Rectal smooth muscle tissue (tissue), 1 donor: ENCODE measurements around the gene C1QTNF6.

Source experiments
- H3K27ac ChIP-seq: one replicate; pipeline ENCODE4 v1.7.0; 2013; ENCODE audit warnings: low read depth, low read length, inconsistent platforms
- H3K27me3 ChIP-seq: one replicate; pipeline ENCODE4 v1.7.0; 2013; ENCODE audit warnings: low read length; ENCODE audit not compliant: control insufficient read depth, insufficient read depth
- H3K36me3 ChIP-seq: one replicate; pipeline ENCODE4 v1.7.0; 2013; ENCODE audit warnings: low read length; ENCODE audit not compliant: control insufficient read depth, insufficient read depth
- H3K4me1 ChIP-seq: one replicate; pipeline ENCODE4 v1.7.0; 2013; ENCODE audit warnings: low read length; ENCODE audit not compliant: control insufficient read depth, insufficient read depth
- H3K4me3 ChIP-seq: one replicate; pipeline ENCODE4 v1.7.0; 2013; ENCODE audit warnings: low read length
- H3K9ac ChIP-seq: one replicate; pipeline ENCODE4 v1.7.0; 2013; ENCODE audit warnings: low read length

C1QTNF6 gene

DNA sequence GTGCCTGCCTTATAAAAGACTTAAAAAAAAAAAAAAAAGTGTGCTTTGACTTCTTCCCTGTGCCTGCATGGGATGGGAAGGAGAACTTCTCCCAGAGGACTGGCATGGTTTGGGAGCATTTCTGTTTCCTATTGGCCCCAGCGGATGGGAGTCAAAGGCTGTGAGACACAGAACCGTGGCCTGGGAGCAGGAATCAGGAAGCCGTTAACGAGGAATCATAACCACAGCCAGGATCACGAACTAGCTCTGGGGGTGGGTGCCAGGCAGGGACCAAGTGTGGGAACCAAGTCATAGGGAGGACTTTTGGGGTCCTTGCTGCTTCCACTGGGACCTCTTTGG is 526 bp downstream of the C1QTNF6 start:
- Histone ChIP-seq H3K4me3 (peak overlapping the region; percentile 73), H3K36me3 (no peaks in the 10 kb centered on the region), H3K9ac (no peak overlapping the region), H3K27ac (peak overlapping the region; percentile 81), H3K27me3 (no peaks in the 10 kb centered on the region), H3K4me1 (peaks cover 27% of the 10 kb centered on the region)

DNA sequence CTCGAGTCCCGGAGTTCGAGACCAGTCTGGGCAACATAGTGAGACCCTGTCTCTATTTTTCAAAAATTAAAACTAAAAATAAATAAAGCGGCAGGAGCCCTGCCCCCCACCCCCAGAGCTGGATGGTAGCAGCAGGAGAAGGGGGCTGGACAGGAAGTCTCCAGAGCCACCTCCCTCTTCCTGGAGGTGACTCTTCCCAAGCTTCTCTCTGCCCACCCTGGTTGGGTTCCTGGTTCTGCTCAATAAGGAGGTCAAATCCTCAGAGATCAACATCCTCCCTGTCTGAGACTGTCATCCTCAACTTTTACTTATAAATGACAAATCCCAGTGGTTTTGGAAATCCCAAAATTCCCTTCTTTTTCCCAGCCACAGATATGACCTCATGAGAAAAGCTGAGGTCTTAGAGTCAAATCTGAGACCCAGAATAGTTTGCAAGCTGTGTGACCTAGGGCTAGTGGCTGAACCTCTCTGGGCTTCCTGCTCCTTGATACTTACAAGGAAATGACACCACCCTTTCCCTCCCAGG is 987 bp downstream of the C1QTNF6 start:
- Histone ChIP-seq H3K9ac (no peak overlapping the region), H3K27me3 (no peaks in the 10 kb centered on the region), H3K4me1 (peaks cover 27% of the 10 kb centered on the region), H3K36me3 (no peaks in the 10 kb centered on the region), H3K4me3 (peak overlapping the region; percentile 73), H3K27ac (peak overlapping the region; percentile 81)

DNA sequence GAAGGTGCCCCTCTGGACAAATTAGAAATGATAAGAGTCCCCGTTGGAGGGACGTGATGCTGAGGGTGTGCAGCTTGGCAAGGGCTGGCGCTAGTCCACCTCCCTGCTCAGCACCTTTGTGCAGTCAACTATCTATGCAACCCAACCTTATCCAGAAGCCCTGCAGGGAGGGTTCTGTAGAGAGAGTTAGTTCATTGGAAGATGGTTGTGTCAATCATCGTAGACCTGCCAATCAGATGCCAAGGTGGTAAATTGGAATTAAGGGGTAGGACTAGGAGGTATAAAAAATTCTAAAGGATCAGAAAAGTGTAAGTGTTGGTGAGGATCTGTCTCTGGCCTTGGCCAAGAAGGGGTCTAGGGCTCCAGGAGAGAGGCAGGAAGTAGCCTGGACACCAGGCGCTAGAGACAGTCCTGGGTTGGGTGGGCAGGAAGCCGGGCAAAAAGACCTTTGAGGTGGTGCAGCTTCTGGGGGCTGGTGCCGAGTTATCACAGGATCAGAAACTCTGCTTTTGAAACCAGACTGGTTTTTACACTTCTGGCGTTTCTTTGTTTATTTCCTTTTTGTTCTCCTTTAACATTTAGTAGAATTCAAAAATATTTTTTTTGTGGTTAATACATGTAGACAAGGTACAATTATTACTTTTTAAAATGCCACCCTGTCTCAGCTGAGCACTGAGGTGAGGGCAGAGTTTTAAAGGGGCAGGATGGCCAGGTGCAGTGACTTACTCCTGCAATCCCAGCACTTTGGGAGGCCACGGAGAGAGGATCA is 1.6 kb downstream of the C1QTNF6 start:
- no peak overlapping the region for H3K9ac ChIP-seq
- H3K27ac ChIP-seq: no peak overlapping the region
- H3K4me1 ChIP-seq: peaks cover 27% of the 10 kb centered on the region
- no peaks in the 10 kb centered on the region for H3K36me3 ChIP-seq
- H3K27me3 ChIP-seq: no peaks in the 10 kb centered on the region
- no peak overlapping the region for H3K4me3 ChIP-seq

DNA sequence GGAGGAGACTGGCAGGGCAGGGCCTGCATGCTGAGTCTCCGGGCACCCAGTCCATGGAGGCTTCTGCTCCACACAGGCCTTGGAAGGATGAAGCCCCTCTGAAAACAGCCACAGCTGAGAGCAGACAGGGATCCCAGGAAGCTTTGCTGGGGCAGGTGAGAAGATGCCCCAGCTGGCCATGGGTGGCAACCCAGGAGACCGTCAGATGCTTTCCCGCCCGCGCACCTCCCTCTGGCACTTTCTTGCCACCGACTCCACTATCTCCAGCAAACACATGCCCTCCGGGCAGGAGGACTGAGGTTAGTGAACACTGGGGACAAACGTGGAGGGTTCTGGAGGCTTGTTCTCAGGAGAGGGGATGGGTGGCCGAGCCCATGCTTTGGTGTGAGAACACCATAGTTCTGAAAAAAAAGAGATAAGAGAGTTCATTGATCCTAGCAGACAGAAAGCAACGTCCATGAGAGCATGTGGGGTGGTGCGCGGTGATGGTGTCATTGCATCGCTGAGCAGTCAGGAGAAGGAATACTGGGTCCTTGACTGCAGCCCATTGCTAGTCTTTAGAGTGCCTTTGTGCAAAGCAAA is 2.3 kb downstream of the C1QTNF6 start:
- Histone ChIP-seq H3K4me3 (no peak overlapping the region), H3K27ac (no peak overlapping the region), H3K27me3 (no peaks in the 10 kb centered on the region), H3K9ac (no peak overlapping the region), H3K4me1 (peaks cover 27% of the 10 kb centered on the region), H3K36me3 (no peaks in the 10 kb centered on the region)

DNA sequence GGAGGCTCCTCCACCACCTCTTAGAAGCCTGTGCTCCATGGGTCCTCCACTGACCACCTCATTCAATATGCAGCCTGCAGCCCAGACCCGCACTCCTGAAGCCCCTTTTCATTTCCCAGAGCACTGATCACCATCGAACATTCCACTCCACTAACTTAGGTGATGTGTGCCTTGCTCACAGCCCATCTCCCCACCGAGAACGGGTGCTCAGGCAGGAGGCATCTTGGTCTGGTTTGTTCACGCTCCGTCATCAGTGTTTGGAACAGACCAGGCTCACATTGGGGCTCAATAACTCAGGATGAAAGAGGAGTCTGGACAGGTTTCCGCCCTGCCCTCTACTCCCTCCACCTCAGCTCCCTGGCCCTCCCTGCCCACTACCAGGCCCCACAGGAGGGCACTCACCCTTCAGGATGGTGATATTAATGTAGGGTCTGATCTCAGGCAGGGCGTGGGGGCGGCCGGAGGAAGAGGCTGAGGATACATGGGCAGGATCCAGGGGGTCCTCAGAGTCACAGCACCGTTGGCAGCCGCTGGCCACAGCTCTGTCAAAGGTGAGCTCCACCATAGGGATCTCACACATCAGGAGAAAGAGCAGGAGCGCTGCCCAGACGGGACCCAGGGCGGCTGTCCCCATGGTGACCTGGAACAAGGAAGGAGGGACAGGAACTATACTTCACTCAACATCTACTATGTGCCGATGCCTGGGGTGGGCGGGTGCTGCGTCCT is 3.1 kb downstream of the C1QTNF6 start:
- Histone ChIP-seq H3K36me3 (no peaks in the 10 kb centered on the region), H3K9ac (no peak overlapping the region), H3K4me3 (no peak overlapping the region), H3K4me1 (peaks cover 21% of the 10 kb centered on the region), H3K27ac (no peak overlapping the region), H3K27me3 (no peaks in the 10 kb centered on the region)

DNA sequence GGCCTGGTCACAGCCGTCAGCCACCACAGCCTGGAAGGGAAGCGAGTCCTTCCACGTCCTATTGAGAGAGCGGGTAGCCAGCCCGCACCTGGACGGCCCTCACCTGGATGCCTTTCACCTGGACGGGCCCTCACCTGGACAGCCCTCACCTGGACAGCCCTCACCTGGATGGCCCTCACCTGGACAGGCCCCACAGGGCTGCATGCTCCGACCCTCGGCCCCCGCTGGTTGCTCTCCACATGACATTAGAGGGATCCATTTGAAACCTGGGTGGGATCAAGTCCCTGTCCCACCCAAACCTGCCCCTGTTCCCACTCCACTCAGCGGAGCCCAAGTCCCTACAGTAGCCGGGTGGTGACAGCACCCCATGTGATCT is 3.7 kb downstream of the C1QTNF6 start:
- Histone ChIP-seq H3K27ac (no peak overlapping the region), H3K27me3 (no peaks in the 10 kb centered on the region), H3K4me1 (peaks cover 17% of the 10 kb centered on the region)

DNA sequence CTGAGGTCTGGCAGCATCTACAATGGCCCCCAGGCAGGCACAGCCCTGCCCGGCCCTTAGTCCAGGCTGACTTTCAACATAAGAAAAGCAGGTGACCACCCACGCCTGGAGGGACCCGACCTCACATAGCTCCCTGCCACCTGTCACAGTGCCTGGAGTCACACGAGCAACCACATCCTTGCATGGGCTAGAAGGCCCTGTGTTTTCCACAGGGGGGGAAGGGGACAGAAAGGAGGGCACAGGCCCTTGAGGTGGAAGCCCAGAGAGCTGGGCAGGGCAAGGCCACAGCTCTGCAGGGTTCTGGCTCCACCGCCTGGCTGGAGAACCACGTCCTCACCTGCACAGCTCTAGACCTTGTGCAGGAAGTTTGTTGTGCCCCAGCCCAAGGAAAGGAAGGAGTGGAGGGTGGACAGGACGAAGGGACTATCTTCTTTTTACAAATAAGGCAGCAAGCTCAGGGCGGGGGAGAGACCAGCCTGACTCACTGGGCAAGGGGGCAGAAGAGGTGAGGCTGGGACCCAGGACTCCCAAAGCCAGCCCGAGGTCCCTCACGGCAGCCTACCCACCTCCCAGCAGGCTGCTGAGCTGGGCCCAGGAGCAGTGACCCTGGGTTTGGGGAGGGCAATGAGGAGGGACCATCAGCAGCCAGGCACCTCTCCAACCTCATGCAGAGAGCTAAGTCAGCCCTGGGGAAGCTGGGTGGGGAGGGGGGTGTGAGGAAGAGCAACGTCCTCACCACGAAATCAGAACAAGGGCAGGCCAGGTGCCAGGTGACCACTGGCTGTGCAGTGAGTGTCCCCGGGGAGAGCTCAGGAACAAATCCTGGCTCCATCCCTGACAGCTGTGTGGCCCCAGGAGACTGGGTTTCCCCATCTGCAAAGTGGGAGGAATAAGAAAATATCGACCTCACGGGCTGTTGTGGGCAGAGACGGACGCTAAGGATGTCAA is 4.3 kb downstream of the C1QTNF6 start:
- Histone ChIP-seq H3K4me3 (no peak overlapping the region), H3K9ac (no peak overlapping the region), H3K4me1 (peaks cover 12% of the 10 kb centered on the region), H3K27ac (no peak overlapping the region), H3K27me3 (no peaks in the 10 kb centered on the region), H3K36me3 (no peaks in the 10 kb centered on the region)

More for the DNA sequence above, 3.7 kb downstream of the C1QTNF6 start:
- Histone ChIP-seq H3K36me3 (no peaks in the 10 kb centered on the region), H3K9ac (no peak overlapping the region), H3K4me3 (no peak overlapping the region)

DNA sequence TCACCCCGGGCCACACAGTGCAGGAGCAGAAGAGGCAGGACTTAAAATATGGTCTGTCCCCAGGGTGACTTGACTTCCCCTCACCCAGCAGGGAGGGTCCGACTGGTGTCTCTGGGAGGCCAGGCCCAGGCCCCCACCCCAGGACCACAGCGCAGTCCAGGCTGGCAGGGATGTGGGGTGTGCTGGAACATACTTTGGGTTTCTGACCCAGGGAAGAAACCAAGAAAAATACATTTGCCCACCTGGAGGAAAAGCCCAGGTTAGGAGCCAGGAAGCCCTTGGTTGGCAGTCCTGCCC is 5.2 kb downstream of the C1QTNF6 start:
- peaks cover 4% of the 10 kb centered on the region for H3K4me1 ChIP-seq
- no peaks in the 10 kb centered on the region for H3K36me3 ChIP-seq
- no peak overlapping the region for H3K9ac ChIP-seq
- no peak overlapping the region for H3K4me3 ChIP-seq
- H3K27me3 ChIP-seq: no peaks in the 10 kb centered on the region
- H3K27ac ChIP-seq: no peak overlapping the region

DNA sequence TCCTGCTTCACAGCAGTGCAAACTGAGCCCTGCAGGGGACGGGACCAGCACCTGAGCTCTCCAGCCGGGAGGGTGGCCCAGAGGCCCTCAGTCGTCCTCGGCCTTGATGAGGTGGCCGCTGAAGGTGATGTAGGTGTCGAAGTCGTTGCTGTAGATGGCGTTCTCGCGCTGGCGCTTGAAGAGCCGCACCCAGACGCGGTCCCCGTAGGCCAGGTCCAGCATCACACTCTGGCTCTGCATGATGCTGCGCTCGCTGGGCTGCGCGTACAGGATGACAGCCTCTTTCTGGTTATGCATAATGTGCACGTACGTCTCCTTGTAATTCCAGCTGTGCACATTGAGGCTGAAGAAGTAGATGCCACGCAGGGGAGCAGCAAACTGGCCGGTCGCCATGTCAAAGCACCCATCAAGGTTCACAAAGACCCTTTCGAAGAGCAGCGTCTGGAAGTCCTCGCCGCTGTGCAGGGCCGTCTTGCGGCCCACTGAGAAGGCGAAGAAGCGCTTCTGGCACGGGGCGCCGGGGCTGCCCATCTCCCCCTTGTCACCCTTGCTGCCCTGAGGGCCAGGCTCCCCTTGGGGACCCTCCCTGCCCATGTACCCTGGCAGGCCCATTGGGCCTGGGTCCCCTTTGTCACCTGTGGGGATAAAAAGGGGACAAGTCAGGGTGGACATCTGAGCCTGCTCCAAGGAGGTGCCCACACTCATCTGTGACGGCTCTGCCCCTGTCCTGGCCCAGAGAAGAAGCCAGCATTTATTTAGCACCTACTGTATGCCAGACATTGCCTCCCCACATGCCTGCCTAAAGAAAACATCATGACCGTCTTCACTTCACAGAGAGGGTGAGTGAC is 5.7 kb downstream of the C1QTNF6 start:
- H3K27me3 ChIP-seq: no peaks in the 10 kb centered on the region
- peaks cover 3% of the 10 kb centered on the region for H3K4me1 ChIP-seq
- no peaks in the 10 kb centered on the region for H3K36me3 ChIP-seq
- H3K27ac ChIP-seq: no peak overlapping the region
- no peak overlapping the region for H3K9ac ChIP-seq
- H3K4me3 ChIP-seq: no peak overlapping the region

DNA sequence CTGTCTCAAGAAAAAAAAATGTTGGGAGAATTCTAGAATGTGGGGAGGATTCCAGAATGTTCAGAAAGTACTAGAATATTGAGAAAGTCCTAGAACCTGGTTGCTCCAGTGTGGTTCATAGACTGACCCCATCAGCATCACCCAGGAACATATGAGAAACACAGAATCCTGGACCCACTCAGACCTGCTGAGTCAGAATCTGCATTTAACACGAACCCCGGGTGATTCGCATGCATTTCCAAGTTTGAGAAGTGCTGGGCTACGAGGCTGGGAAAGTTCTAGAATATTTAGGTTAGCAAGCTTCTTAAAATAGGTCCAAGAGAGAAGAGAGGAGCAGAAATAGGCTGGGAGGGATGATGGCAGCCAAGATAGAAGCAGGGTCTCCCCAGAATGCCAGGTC is 6.4 kb downstream of the C1QTNF6 start:
- Histone ChIP-seq H3K9ac (no peak overlapping the region), H3K27ac (no peak overlapping the region), H3K4me3 (no peak overlapping the region), H3K27me3 (no peaks in the 10 kb centered on the region), H3K4me1 (peaks cover 5% of the 10 kb centered on the region), H3K36me3 (no peaks in the 10 kb centered on the region)

DNA sequence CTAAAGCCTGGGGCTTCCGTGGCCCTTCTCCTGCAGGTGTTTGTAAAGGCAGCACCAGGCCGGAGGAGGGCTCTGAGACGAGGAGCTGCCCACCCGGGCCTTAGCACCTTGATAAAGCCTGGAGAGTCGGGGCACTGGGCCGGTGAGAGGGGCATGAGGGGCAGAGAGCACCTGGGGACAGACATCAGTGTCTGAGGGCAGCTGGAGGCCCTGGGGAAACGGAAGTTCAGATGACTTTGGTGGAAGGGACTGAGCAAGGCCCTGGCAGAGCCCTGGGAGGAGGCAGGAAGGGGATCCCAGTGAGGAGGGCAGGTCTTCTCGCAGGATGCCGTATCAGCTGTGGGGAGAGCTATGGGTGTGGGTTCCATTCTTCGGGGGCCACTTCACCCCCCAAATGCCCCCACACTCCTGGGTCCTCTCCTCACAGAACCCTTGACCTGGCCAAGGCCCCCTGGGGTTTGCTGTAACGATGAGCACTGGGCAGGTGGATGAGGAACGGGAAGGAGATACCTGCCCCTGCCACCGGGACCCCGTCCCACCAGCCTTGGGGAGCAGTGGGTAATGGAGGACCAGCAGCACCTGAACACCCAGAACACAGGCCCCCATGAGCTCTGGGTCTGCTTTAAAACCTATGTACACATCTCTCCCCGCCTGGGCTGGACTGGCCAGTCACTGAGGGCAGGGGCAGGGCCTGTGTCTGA is 7.4 kb downstream of the C1QTNF6 start:
- Histone ChIP-seq H3K4me3 (no peak overlapping the region), H3K27ac (no peak overlapping the region), H3K27me3 (no peaks in the 10 kb centered on the region), H3K36me3 (no peaks in the 10 kb centered on the region), H3K9ac (no peak overlapping the region), H3K4me1 (peaks cover 12% of the 10 kb centered on the region)
